ENCODE data around the gene TFDP2.
"Not testable (repeated sequence)": the region's sequence is repeated elsewhere in the genome, so short reads cannot be mapped to it uniquely, and the experiment has no call there.

Gene TFDP2

GRCh38 chr3:142140608-142141285 lies 8.6 kb downstream of the TFDP2 start:
- H2AFZ ChIP-seq (ENCODE audit: low read depth, low read length); H4K20me1 ChIP-seq (ENCODE audit: insufficient read depth, low read length); H3K27me3 ChIP-seq (ENCODE audit: low read depth, low read length); H3K36me3 ChIP-seq (replicated peaks; ENCODE audit: low read depth, low read length); H3K4me1 ChIP-seq (ENCODE audit: low read length); H3K4me2 ChIP-seq (ENCODE audit: low read length); H3K79me2 ChIP-seq (ENCODE audit: low read length); H3K4me3 ChIP-seq (ENCODE audit: low read length); H3K27ac ChIP-seq (ENCODE audit: low read length); H3K9ac ChIP-seq (ENCODE audit: low read length); H3K9me3 ChIP-seq (ENCODE audit: insufficient read depth, low read length): not testable (repeated sequence)
- TF ChIP-seq CTCF (IDR thresholded peaks at IDR 0.05; ENCODE audit: low read depth, low read length), result peak; percentile 19

GRCh38 chr3:142137089-142137488 lies 12.3 kb downstream of the TFDP2 start:
- H2AFZ ChIP-seq (ENCODE audit: low read depth, low read length); H3K9ac ChIP-seq (ENCODE audit: low read length); H3K4me1 ChIP-seq (ENCODE audit: low read length); H4K20me1 ChIP-seq (ENCODE audit: insufficient read depth, low read length); H3K79me2 ChIP-seq (ENCODE audit: low read length); H3K9me3 ChIP-seq (ENCODE audit: insufficient read depth, low read length); H3K27me3 ChIP-seq (ENCODE audit: low read depth, low read length); H3K36me3 ChIP-seq (replicated peaks; ENCODE audit: low read depth, low read length); H3K4me3 ChIP-seq (ENCODE audit: low read length); H3K4me2 ChIP-seq (ENCODE audit: low read length); H3K27ac ChIP-seq (ENCODE audit: low read length): not testable (repeated sequence)

- no peak overlapping the region for H2AFZ ChIP-seq (ENCODE audit: low read depth, low read length)
- H3K27me3 ChIP-seq (ENCODE audit: low read depth, low read length), result no peaks in the 10 kb centered on the region
- no peaks in the 10 kb centered on the region for H3K79me2 ChIP-seq (ENCODE audit: low read length)
- no peak overlapping the region for H3K4me2 ChIP-seq (ENCODE audit: low read length)
- H3K36me3 ChIP-seq (replicated peaks; ENCODE audit: low read depth, low read length), result no peaks in the 10 kb centered on the region
- H3K4me1 ChIP-seq (ENCODE audit: low read length), result no peaks in the 10 kb centered on the region
- H4K20me1 ChIP-seq (ENCODE audit: insufficient read depth, low read length), result no peaks in the 10 kb centered on the region
- H3K27ac ChIP-seq (ENCODE audit: low read length), result no peak overlapping the region
- no peak overlapping the region for H3K4me3 ChIP-seq (ENCODE audit: low read length)
- no peak overlapping the region for H3K9ac ChIP-seq (ENCODE audit: low read length)
- TF ChIP-seq CTCF (IDR thresholded peaks at IDR 0.05; ENCODE audit: low read depth, low read length) (no peak), EZH2phosphoT487 (IDR thresholded peaks at IDR 0.05; ENCODE audit: low read depth) (no peak)
- no peaks in the 10 kb centered on the region for H3K9me3 ChIP-seq (ENCODE audit: insufficient read depth, low read length)
These were observed 14.5 kb downstream of the TFDP2 start for GRCh38 chr3:142134799-142135325.

GRCh38 chr3:142129516-142130171 lies 19.7 kb downstream of the TFDP2 start:
- no peaks in the 10 kb centered on the region for H3K9me3 ChIP-seq (ENCODE audit: insufficient read depth, low read length)
- H3K36me3 ChIP-seq (replicated peaks; ENCODE audit: low read depth, low read length), result no peaks in the 10 kb centered on the region
- H3K4me1 ChIP-seq (ENCODE audit: low read length), result no peaks in the 10 kb centered on the region
- no peak overlapping the region for H3K4me3 ChIP-seq (ENCODE audit: low read length)
- no peaks in the 10 kb centered on the region for H3K27me3 ChIP-seq (ENCODE audit: low read depth, low read length)
- no peak overlapping the region for H2AFZ ChIP-seq (ENCODE audit: low read depth, low read length)
- H3K4me2 ChIP-seq (ENCODE audit: low read length), result no peak overlapping the region
- no peaks in the 10 kb centered on the region for H3K79me2 ChIP-seq (ENCODE audit: low read length)
- H3K9ac ChIP-seq (ENCODE audit: low read length), result no peak overlapping the region
- no peak overlapping the region for H3K27ac ChIP-seq (ENCODE audit: low read length)
- H4K20me1 ChIP-seq (ENCODE audit: insufficient read depth, low read length), result no peaks in the 10 kb centered on the region
- TF ChIP-seq EZH2phosphoT487 (IDR thresholded peaks at IDR 0.05; ENCODE audit: low read depth) (no peak), CTCF (IDR thresholded peaks at IDR 0.05; ENCODE audit: low read depth, low read length) (no peak)

Measured in OCI-LY3 (cell line).